H1 (cell line): ENCODE data around the gene LYPD6B. TPM values are rescaled to one million over a fixed set of nuclear protein-coding genes. Genes with fewer than 3 reads are reported as not detected.

Experiments used
- CBX8 ChIP-seq: fragments of 300-800, 300-1000 bp; sonication (generic); IDR thresholded peaks from 2 replicates; pipeline ENCODE4 v1.7.1; 2016; ENCODE audit warnings: low read depth, low read length, borderline replicate concordance
- CREB1 ChIP-seq: IDR thresholded peaks from 2 replicates; pipeline ENCODE4 v1.6.1; 2012; ENCODE audit warnings: inconsistent platforms
- HDAC2 ChIP-seq, 2 experiments: fragments of 300-600 bp in 1 of 2; sonication (generic) in 1 of 2; IDR thresholded peaks; 2 replicates each; pipeline ENCODE4 v1.6.1; 2011 to 2012; ENCODE audit warnings: low read depth in 2 of 2, low read length in 2 of 2, mild to moderate bottlenecking in 2 of 2, moderate library complexity in 2 of 2, borderline replicate concordance in 1 of 2, inconsistent platforms in 1 of 2
- SAP30 ChIP-seq: fragments of 300-600 bp; sonication (generic); IDR thresholded peaks from 2 replicates; pipeline ENCODE4 v1.7.1; 2012; ENCODE audit warnings: low read length, moderate library complexity, mild to moderate bottlenecking, inconsistent platforms; ENCODE audit not compliant: insufficient read depth, insufficient replicate concordance
- TBP ChIP-seq: IDR thresholded peaks from 2 replicates; pipeline ENCODE4 v1.6.1; 2011; ENCODE audit warnings: low read depth, low read length, improper control_type of control experiment
- ZNF274 ChIP-seq: IDR thresholded peaks from 2 replicates; pipeline ENCODE4 v1.7.0; 2012; ENCODE audit warnings: low read length, borderline replicate concordance; ENCODE audit errors: extremely low read depth
- polyA plus RNA-seq, 7 experiments: library from polyadenylated mRNA; depleted of rRNA in 3 of 7; stranded (reverse) in 5 of 7; unstranded in 2 of 7; fragments of >200 nt in 5 of 7; fragments of 200-250 nt in 2 of 7; gene quantifications; 1 replicate in 5 of 7; 2 replicates in 1 of 7; 4 replicates in 1 of 7; pipeline versions ENCODE4 v1.2.1 to v1.2.3, GENCODE V29; 2011 to 2013; ENCODE audit warnings: missing spikeins in 2 of 7, mixed read lengths in 2 of 7
- total RNA-seq: library from RNA; stranded (reverse); fragmentation: NEBNext Ultra II Directional; extraction: Animal tissue kit (Norgen Biotek cat#: 25700); gene quantifications from 2 replicates; pipeline ENCODE4 v1.2.1, GENCODE V29; 2021

The LYPD6B gene
- total and polyA plus RNA-seq, 2 of the 8 experiments (the other 6 are each of a cell fraction or from before 2014, with no cell fraction given): 2.2 to 3.5 TPM

DNA sequence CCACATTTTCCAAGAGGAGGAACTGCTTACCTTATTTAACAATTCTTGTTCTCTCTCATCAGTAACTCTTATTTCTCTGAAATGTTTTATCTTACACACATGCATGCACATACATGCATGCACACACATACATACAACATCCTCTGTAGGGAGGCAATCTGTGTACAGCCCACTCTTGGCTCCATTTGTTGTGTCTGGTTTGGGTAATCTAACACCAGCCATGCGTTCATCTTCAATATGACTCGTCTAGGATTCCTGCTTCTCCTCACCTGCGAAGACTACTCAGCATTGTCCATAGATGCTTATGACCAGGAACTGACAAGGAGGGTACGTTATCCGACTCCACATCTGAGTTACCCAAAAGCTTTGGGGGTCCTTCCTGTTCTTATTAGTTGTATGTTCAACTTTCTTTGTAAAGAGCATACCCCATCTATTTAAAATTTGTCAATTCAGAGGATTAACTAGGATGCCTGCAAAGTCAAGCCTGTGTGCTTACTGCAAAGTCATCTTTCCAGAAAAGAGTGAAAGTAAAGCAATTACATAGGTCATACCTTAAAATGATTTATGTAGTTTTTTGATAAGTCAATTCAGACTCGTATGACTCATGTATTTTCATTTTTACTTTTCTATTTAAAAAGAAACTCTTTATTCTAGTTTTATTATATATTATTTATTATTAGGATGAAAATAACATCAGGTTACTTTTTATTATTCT is 18.2 kb downstream of the LYPD6B start (continued):
- TF ChIP-seq SAP30 (no peak), TBP (no peak), ZNF274 (no peak), CREB1 (no peak), CBX8 (no peak), HDAC2 (IDR thresholded peaks at IDR 0.05; ENCODE audit: borderline replicate concordance in 1 of 2, low read depth in 2 of 2, low read length in 2 of 2) (no peak)
- TF ChIP-seq, all 59 proteins: peak for 0
